NT2/D1 (cell line): ENCODE results near the gene TRIM15.

ENCODE experiments used
- DNase-seq: peaks from one replicate; pipeline ENCODE4 v3.0.0-alpha.2; 2011; ENCODE audit warnings: low read depth, low spot score
- H3K27me3 ChIP-seq: 2 replicates; pipeline ENCODE4 v1.6.0; 2011; ENCODE audit warnings: mild to moderate bottlenecking; ENCODE audit not compliant: insufficient read length, insufficient read depth
- H3K36me3 ChIP-seq: 2 replicates; pipeline ENCODE4 v1.6.1; 2011; ENCODE audit warnings: mild to moderate bottlenecking, low read length, mixed read lengths; ENCODE audit not compliant: insufficient read depth, insufficient read length
- H3K4me1 ChIP-seq: 2 replicates; pipeline ENCODE4 v1.5.1; 2011; ENCODE audit not compliant: insufficient read depth, insufficient read length
- H3K4me3 ChIP-seq: 2 replicates; pipeline ENCODE4 v1.5.1; 2011; ENCODE audit warnings: low read depth; ENCODE audit not compliant: insufficient read length
- H3K9ac ChIP-seq: 2 replicates; pipeline ENCODE4 v1.6.0; 2011; ENCODE audit warnings: low read depth; ENCODE audit not compliant: insufficient read length
- H3K9me3 ChIP-seq: 2 replicates; pipeline ENCODE4 v1.5.1; 2011; ENCODE audit warnings: mild to moderate bottlenecking, low read length; ENCODE audit not compliant: insufficient read depth
- SUZ12 ChIP-seq: IDR thresholded peaks from 2 replicates; pipeline ENCODE4 v1.6.1; 2011; ENCODE audit not compliant: insufficient read length, insufficient read depth; ENCODE audit errors: extremely low read depth
- YY1 ChIP-seq: IDR thresholded peaks from 2 replicates; pipeline ENCODE4 v1.6.1; 2011; ENCODE audit not compliant: insufficient read length, insufficient read depth
- ZNF274 ChIP-seq: IDR thresholded peaks from 2 replicates; pipeline ENCODE4 v1.6.1; 2011; ENCODE audit warnings: mild to moderate bottlenecking, low read depth, low read length

Gene TRIM15

DNA sequence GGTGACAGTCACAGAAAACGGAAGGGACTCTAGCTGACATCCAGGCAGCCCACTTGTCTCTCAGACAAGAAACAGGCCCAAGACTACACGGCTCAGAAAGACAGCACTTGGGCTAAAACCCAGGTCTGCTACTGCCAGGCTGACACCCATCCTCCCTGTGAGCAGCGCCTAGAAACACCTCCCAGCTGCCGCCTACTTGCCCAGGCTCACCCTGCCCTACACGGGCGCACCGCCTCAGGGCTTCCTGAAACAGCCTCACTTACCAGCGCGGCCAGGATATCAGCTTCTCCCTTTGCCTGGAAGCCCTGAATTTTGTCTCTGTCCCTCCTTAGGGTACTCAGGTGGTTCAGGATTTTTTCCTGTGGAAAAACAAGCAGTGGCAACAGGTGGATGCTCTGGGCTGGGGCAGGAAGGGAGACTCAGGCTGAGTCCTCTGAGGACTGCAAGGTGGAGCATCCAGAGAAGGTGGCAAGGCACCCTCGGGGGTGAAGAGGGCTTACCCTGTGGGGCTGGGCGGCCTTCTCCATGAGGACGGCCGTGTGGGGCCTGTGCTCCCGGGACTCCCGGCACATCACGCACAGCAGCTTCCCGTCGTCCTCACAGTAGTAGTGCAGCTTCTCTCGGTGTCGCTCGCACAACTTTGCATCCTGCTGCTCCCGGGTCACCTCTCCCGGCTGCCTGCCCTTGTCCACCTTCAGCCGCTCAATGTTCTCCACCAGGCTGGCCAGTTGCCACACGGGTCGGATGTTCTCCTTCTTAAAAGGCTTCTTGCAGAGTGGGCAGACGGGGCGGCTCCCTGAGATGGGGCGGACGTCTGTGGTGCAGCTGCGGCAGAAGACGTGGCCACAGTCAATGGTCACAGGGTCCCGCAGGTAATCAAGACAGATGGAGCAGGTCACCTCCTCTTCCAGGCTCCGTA, 35.1 kb downstream of the TRIM15 start:
- H3K36me3 ChIP-seq = peaks cover 57% of the 10 kb centered on the region
- TF ChIP-seq ZNF274 = no peak
- no peak for TF ChIP-seq SUZ12
- no peak for TF ChIP-seq YY1

GRCh38 chr6:30200551-30201281, 37.4 kb downstream of the TRIM15 start:
- Histone ChIP-seq H3K4me3 (no peak overlapping the region), H3K9ac (no peak overlapping the region), H3K4me1 (no peaks in the 10 kb centered on the region), H3K9me3 (no peaks in the 10 kb centered on the region), H3K36me3 (peaks cover 49% of the 10 kb centered on the region), H3K27me3 (no peaks in the 10 kb centered on the region)
- TF ChIP-seq ZNF274 (no peak), SUZ12 (no peak), YY1 (no peak)
- DNase-seq = no peak

More for the DNA sequence above, 35.1 kb downstream of the TRIM15 start:
- H3K9ac ChIP-seq = no peak overlapping the region
- H3K9me3 ChIP-seq = no peaks in the 10 kb centered on the region
- H3K4me1 ChIP-seq = peaks cover 2% of the 10 kb centered on the region
- DNase-seq = no peak
- H3K4me3 ChIP-seq = no peak overlapping the region
- no peaks in the 10 kb centered on the region for H3K27me3 ChIP-seq

DNA sequence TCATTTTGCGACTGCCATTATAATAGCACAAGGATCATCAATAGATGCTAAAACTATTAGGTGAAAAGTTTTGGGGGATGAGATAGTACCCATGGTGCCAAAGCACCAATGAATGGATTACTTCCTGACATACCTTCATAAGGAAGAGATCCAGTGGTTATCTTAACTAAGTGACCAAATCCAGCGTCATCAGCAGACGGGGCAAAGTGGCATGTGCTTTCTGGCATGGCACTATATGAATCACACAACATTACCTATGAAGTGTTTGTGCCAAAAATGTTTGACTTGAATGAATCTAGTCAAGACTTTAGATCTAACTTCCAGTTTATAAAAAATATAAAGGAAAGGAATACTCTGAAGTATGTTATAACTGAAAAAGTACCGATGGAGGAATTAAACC, 39.0 kb downstream of the TRIM15 start:
- peaks cover 33% of the 10 kb centered on the region for H3K36me3 ChIP-seq
- no peak overlapping the region for H3K9ac ChIP-seq
- TF ChIP-seq YY1 (no peak), SUZ12 (no peak), ZNF274 (no peak)
- no peaks in the 10 kb centered on the region for H3K9me3 ChIP-seq
- H3K4me3 ChIP-seq = no peak overlapping the region
- no peaks in the 10 kb centered on the region for H3K27me3 ChIP-seq
- no peaks in the 10 kb centered on the region for H3K4me1 ChIP-seq
- DNase-seq = no peak

GRCh38 chr6:30204116-30204515, 40.8 kb downstream of the TRIM15 start:
- H3K9me3 ChIP-seq = no peaks in the 10 kb centered on the region
- no peaks in the 10 kb centered on the region for H3K27me3 ChIP-seq
- peaks cover 9% of the 10 kb centered on the region for H3K4me1 ChIP-seq
- no peak overlapping the region for H3K4me3 ChIP-seq
- TF ChIP-seq SUZ12 = no peak
- TF ChIP-seq ZNF274 = no peak
- no peak for TF ChIP-seq YY1
- no peak for DNase-seq
- H3K36me3 ChIP-seq = peaks cover 20% of the 10 kb centered on the region
- no peak overlapping the region for H3K9ac ChIP-seq

DNA sequence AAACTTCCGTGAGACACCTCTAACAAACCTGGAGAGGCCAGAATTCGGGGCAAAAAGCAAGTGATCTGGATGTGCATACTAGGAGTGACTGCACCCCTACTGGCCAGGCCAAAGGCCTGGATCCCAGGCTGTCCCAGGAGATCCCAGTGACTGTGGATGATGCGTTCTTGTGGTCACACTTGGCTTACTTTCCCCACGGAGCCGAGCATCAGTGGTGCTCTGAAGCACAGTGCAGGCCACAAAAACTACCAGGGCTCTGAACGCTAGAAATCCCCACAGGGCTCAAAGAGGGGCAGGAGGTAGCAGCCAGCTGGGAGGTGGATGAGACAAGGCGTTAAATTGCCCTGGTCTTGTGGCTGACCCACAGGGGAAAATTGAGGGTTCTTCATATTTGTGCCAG, 42.8 kb downstream of the TRIM15 start:
- Histone ChIP-seq H3K9ac (no peak overlapping the region), H3K27me3 (no peaks in the 10 kb centered on the region), H3K36me3 (peaks cover 8% of the 10 kb centered on the region), H3K4me1 (peaks cover 9% of the 10 kb centered on the region), H3K9me3 (no peaks in the 10 kb centered on the region), H3K4me3 (no peak overlapping the region)
- DNase-seq = no peak
- TF ChIP-seq YY1 (no peak), SUZ12 (no peak), ZNF274 (no peak)

DNA sequence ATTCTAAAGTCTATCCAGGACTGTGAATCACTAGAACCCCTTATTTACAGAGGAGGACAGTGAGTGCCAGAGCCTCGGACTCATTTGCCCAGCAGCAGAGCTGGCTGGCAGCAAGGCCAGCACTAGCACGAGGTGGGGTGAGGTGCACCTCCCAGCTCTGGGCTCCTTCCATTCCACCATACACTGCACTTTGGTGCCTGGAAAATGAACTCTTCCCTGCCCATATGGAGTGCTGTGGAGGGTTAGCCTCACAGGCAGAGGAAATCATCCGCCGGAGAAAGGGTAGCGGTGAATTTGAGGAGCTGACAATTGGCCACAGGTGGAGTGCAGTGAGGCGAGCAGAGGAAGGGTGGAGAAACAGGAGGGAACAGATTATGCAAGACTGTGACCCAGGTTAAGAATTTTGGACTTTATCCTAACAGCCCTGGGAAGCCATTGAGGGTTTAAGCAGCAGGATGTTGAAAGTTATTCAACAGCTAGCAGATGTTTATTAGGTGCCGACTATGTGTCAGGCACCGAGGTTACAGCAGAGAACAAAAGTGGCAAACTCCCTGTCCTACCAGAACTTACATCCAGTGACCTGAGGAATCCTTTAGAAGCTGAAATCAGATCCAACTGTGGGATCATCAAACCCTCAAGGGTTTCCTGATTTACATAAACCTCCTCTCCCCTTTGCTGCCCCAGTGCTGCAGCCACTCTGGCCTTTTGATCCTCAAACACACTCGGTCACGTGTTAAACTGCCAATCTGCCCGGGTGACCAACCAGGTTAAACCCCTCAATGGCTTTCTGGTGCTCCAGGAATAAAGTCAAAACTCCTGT, 43.7 kb downstream of the TRIM15 start:
- no peak overlapping the region for H3K4me3 ChIP-seq
- H3K4me1 ChIP-seq = peaks cover 9% of the 10 kb centered on the region
- TF ChIP-seq YY1 (no peak), SUZ12 (no peak), ZNF274 (no peak)

GRCh38 chr6:30207619-30208295, 44.4 kb downstream of the TRIM15 start:
- no peaks in the 10 kb centered on the region for H3K27me3 ChIP-seq
- DNase-seq = no peak
- H3K9ac ChIP-seq = no peak overlapping the region
- H3K4me3 ChIP-seq = no peak overlapping the region
- TF ChIP-seq SUZ12 (no peak), ZNF274 (no peak)
- H3K9me3 ChIP-seq = no peaks in the 10 kb centered on the region
- H3K36me3 ChIP-seq = peaks cover 10% of the 10 kb centered on the region
- peaks cover 9% of the 10 kb centered on the region for H3K4me1 ChIP-seq

More for the DNA sequence above, 43.7 kb downstream of the TRIM15 start:
- Histone ChIP-seq H3K36me3 (peaks cover 10% of the 10 kb centered on the region), H3K9me3 (no peaks in the 10 kb centered on the region), H3K9ac (no peak overlapping the region), H3K27me3 (no peaks in the 10 kb centered on the region)
- no peak for DNase-seq
